COLO668 (cell line): Measurements from ENCODE around the gene EEF1AKMT1.

ENCODE experiments used
- DNase-seq: peaks from one replicate; lab custom pipeline; 2025; ENCODE audit not compliant: unreplicated experiment; lab: John Stamatoyannopoulos, UW

The EEF1AKMT1 gene

GRCh38 chr13:20721058-20721453 lies 52.7 kb downstream of the EEF1AKMT1 start:
- no peak for DNase-seq

GRCh38 chr13:20720499-20720898 lies 53.3 kb downstream of the EEF1AKMT1 start:
- DNase-seq = no peak

- DNase-seq = no peak
These were observed 54.0 kb downstream of the EEF1AKMT1 start for GRCh38 chr13:20719783-20720182.

GRCh38 chr13:20718958-20719566 lies 54.7 kb downstream of the EEF1AKMT1 start:
- no peak for DNase-seq

GRCh38 chr13:20717581-20718542 lies 55.9 kb downstream of the EEF1AKMT1 start:
- DNase-seq = no peak

- DNase-seq = peak; percentile 54
These were observed 56.8 kb downstream of the EEF1AKMT1 start for GRCh38 chr13:20716951-20717350.

- DNase-seq = no peak
These were observed 58.4 kb downstream of the EEF1AKMT1 start for GRCh38 chr13:20715330-20715712.

- no peak for DNase-seq
These were observed 59.0 kb downstream of the EEF1AKMT1 start for GRCh38 chr13:20714563-20715329.

- DNase-seq = no peak
These were observed 59.6 kb downstream of the EEF1AKMT1 start for GRCh38 chr13:20714161-20714560.

- DNase-seq = no peak
These were observed 60.0 kb downstream of the EEF1AKMT1 start for GRCh38 chr13:20713751-20714150.

- no peak for DNase-seq
These were observed 60.8 kb downstream of the EEF1AKMT1 start for GRCh38 chr13:20713014-20713376.

- no peak for DNase-seq
These were observed 62.3 kb downstream of the EEF1AKMT1 start for GRCh38 chr13:20711301-20712044.

GRCh38 chr13:20709782-20710181 lies 64.0 kb downstream of the EEF1AKMT1 start:
- no peak for DNase-seq

GRCh38 chr13:20709369-20709768 lies 64.4 kb downstream of the EEF1AKMT1 start:
- no peak for DNase-seq

- no peak for DNase-seq
These were observed 65.5 kb downstream of the EEF1AKMT1 start for GRCh38 chr13:20708216-20708615.

- DNase-seq = no peak
These were observed 67.1 kb downstream of the EEF1AKMT1 start for GRCh38 chr13:20706661-20707060.

GRCh38 chr13:20704459-20705069 lies 69.2 kb downstream of the EEF1AKMT1 start:
- DNase-seq = no peak

- peak; percentile 99 for DNase-seq
These were observed 69.8 kb downstream of the EEF1AKMT1 start for GRCh38 chr13:20703780-20704458.

GRCh38 chr13:20702915-20703779 lies 70.6 kb downstream of the EEF1AKMT1 start, which contains the start of gene IL17D:
TSS of gene IL17D (plus strand) at chr13:20703699. CDS start at chr13:20704002, 303 bp downstream.
- DNase-seq = peak; percentile 80
